ENCODE results near the gene AUTS2. TPM values are rescaled to one million over a fixed set of nuclear protein-coding genes. Genes with fewer than 3 reads are reported as not detected.

Gene AUTS2
- total RNA-seq, 1 experiment from 2014 or later = under 0.01 TPM

GRCh38 chr7:70376561-70377031 lies 778.3 kb downstream of the AUTS2 start:
- no peak for DNase-seq (ENCODE audit: low read depth)

GRCh38 chr7:70377957-70378356 lies 779.7 kb downstream of the AUTS2 start:
- DNase-seq (ENCODE audit: low read depth) = no peak

DNA sequence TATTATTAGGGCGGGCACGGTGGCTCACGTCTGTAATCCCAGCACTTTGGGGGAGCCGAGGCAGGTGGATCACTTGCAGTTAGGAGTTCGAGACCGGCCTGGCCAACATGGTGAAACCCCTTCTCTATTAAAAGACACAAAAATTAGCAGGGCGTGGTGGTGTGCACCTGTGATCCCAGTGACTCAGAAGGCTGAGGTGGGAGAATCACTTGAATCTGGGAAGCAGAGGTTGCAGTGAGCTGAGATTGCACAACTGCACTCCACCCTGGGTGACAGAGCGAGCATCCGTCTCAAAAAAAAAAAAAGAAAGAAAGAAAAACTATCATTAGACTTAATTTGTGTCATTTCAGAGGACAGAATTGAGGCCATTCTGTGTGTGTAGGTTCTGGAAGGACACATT lies 780.9 kb downstream of the AUTS2 start:
- DNase-seq (ENCODE audit: low read depth) = no peak

DNA sequence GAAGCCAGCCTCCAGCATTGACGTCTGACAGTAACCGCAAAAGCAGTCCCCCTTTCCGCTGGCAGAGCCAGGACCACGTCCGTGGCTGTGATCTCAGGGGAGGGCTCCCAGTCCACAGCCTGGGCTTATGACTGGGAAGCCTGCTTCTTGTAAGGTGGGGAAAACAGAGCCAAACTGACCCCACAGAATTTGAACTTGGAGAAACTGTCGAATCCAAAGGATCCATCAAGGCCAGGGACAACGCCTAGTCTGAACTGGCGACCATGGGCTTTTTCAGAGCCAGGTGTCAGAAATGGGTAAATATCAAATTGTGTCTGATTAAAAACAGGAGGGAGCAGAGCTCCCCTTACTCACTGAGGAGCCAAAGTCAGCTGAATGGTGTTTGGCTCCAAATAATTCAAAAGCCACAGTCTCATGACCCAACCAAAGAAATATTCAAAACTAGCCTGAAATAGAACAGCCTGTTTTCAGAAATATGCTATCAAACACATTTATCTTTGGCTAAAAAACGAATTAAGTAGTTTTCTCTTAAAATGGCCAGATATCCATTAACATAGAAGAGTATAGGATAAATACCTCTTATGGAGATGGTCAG lies 782.2 kb downstream of the AUTS2 start:
- DNase-seq (ENCODE audit: low read depth) = no peak

DNA sequence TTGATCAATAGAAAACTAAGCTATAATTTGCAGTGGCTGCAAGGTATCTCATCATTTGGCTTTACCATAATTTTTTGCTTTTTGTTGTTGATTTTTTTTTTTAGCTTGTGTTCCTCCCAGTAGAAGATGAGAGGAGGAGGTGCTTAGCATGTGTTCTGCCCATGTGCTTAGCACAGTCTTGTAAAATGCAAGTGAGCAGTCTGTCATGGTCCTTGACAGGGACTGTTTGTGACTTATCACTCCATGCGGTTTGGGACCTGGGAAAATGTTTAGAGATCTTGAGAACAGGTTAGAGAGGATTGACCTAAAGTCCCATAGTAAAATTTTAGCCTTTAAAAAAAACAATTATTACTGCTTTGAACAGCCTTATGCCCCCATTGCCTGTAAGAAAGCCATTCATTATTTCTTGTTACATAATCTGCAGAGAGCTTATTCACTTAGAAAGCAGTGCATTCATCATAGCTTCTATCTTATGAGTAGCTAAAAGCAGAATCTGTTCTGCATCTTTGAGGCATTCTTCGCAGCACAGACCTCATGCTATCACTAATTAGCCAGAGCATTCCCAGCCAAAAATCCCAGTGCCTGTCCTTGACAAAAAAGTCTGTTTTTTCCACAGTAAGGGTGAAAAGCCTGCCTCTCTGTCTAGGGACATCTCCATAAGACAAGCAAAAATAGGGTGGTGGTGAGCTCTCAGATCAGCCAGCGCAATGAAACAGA lies 784.9 kb downstream of the AUTS2 start:
- no peak for DNase-seq (ENCODE audit: low read depth)

GRCh38 chr7:70384024-70384423 lies 785.7 kb downstream of the AUTS2 start:
- DNase-seq (ENCODE audit: low read depth) = no peak

DNA sequence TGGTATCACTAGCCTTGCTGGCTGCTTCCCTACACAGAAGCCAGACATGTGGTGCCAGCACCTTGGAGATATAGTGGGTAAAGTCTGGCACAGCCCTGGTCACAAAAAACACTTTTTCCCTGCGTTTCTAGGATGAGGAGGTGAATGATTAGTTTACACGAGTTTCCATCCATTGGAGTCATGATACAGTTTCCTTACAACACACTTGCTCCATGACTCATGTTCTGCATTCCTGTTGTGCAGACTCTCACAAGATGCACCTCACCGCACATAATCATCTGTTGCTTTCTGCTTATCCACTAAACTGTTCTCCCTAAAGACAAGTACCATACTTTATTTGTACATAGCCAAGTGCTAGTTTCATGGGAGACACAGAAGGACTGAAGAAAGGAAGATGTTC lies 786.6 kb downstream of the AUTS2 start:
- no peak for DNase-seq (ENCODE audit: low read depth)

DNA sequence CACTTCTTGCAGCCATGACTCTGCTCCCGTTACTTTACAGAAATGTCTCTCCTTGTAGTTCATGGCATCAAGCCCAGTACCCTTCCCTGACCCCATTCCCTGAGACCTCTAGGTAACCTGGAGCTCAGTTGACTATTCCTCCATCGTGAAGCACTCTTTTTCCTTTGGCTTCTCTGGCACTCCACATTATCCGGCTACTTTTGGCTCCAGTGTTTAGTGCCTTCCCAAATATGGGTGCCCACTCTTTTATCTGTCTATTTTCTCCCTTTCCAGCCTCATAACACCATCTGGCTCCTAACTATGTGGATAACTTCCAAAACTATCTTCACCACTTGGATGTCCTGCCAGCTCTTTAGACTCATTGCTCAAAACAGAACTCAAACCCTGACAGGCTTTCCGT lies 788.9 kb downstream of the AUTS2 start:
- DNase-seq (ENCODE audit: low read depth) = no peak

- no peak for DNase-seq (ENCODE audit: low read depth)
These were observed 791.4 kb downstream of the AUTS2 start for GRCh38 chr7:70389531-70390151.

DNA sequence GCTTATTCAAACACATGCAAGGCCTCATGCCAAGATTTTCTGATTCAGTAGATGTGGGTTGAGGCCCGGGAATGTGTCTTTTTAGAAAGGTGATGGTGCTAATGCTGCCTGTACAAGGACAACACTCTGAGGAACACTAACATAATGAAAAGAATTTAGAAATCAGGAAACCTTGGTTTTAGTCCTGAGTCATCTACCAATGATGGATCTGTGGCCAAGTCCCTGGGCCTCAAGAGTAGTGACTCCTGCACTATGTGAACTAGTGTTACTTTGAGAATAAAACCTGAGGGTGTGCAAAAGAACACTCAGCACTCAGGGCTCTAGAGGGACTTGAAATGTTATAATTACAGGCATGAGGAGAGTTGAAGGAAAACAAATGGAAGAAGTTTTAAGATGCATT lies 792.0 kb downstream of the AUTS2 start:
- DNase-seq (ENCODE audit: low read depth) = no peak

- DNase-seq (ENCODE audit: low read depth) = no peak
These were observed 794.1 kb downstream of the AUTS2 start for GRCh38 chr7:70392256-70392876.

DNA sequence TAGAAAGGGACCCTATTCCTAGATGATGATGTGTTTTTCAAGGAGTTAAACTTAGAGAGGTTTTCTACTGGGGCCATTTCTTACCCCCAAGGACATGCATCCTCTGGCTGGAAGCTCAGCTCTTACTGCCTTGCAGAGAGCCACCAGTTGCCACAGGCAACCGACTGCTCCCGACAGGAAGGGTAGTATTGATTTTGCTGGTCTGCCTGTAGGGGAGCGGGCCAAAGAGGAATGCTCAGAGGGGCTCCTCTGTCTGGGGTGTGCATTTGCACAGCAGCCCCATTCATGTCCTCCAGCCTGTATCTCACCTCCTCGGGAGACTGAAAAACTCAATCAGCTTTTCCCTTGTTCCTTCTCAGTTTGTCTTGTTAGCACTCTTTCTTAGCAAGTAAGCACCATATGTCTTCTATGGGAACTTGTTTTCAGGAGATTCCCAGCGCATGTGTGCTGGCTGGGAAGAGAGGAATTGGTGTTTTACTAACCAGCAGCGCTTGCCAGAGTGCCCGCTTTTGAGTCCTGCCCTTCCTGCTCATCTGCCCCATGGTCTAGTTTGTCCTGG lies 794.7 kb downstream of the AUTS2 start:
- DNase-seq (ENCODE audit: low read depth) = no peak

- DNase-seq (ENCODE audit: low read depth) = no peak
These were observed 795.7 kb downstream of the AUTS2 start for GRCh38 chr7:70393956-70394355.

DNA sequence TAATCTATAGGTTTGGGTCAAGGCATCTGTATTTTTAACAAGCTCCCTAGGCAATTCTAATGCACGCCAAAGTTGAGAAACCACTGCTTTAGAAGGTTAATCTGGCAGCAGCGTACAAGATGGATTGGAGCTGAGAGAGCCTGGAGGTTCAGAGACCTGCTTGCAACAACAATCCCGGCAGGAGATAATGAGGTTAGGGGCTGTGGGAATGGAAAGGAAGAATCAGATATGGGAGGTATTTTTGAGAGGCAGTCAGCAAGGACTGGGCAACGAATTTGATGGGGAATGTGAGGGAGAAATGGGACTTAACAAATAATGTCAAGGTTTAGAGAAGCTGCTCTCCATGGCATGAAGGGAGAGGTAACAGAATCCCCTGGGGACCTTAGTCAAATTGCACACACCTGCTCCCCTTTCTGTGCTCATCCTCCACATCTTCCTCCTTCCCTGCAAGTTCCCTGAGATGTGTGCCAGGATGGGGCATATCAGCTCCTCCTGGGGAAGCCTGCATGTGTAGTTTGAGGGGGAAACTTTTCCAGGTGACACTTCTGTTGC lies 802.6 kb downstream of the AUTS2 start:
- no peak for DNase-seq (ENCODE audit: low read depth)

GRCh38 chr7:70402069-70402468 lies 803.8 kb downstream of the AUTS2 start:
- no peak for DNase-seq (ENCODE audit: low read depth)

DNA sequence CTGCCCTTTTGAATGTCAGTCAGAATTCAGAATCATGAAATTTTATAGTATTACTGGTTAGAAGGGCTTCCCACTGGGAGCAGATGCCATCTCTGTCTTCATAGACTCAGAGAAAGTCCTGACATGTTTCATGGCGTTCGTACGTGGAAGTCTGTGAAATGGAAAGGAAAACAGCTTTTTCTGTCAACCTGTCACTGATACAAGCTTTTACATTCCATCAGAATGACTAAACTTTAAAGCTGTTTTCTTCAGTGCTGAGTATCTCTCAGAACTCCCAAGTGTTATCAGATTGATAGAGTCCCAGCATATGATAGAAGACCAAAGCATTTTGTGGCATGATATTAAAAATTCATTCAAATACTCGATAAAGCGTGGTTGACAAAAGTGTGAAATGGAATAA lies 807.0 kb downstream of the AUTS2 start:
- no peak for DNase-seq (ENCODE audit: low read depth)

- DNase-seq (ENCODE audit: low read depth) = no peak
These were observed 808.1 kb downstream of the AUTS2 start for GRCh38 chr7:70406186-70406949.

GRCh38 chr7:70406950-70407209 lies 808.6 kb downstream of the AUTS2 start:
- no peak for DNase-seq (ENCODE audit: low read depth)

GRCh38 chr7:70408477-70408876 lies 810.2 kb downstream of the AUTS2 start:
- no peak for DNase-seq (ENCODE audit: low read depth)

DNA sequence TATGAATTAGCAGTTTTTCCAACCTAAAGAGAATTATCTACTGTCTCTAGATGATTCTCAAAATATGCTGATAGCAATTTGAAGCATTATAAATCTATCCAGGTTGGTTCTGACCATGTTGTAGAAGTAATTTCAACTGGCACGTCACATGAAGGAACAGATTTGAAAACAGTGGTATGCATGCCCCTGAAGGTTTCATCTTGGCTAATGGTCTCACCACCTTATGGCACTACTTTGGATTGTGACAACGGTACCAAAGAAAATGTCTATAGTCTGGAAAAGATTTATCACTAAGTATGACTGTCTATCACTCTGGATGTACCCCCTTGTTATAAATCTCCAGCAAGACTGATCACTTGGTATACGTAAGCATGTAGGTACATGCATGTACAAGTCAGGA lies 810.6 kb downstream of the AUTS2 start:
- DNase-seq (ENCODE audit: low read depth) = no peak

DNA sequence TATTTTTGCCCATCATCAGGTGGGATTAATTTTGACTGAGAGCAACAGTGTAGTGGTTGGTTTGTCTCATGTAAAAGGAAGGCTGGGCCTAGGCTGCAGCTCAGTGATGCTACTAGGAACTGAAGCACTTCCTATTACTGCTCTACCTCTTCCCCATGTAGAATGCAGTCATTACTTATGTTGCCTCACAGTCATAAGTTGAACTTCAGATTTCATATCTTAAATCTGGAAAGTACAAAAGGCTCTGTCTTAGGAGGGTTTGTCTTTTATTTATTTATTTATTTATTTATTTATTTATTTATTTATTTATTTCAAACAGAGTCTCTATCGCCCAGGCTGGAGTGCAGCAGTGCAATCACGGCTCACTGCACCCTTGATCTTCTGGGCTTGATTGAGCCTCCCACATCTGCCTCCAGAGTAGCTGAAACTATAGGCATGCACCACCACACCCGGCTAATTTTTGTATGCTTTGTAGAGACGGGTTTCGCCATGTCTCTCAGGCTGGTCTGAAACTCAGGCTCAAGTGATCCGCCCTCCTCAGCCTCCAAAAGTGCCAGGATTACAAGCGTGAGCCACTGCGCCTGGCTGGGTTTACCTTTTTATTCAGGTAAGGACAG lies 812.0 kb downstream of the AUTS2 start:
- DNase-seq (ENCODE audit: low read depth) = no peak
